ENCODE measurements around the gene RNASE9. TPM values are rescaled to one million over a fixed set of nuclear protein-coding genes. Genes with fewer than 3 reads are reported as not detected.

The RNASE9 gene
- not detected in 2 replicates for total RNA-seq

GRCh38 chr14:20560961-20561360 lies at the start of gene RNASE9:
RNASE9 (minus strand) TSS chr14:20561047.

GRCh38 chr14:20591235-20591634 lies 30.4 kb upstream of the RNASE9 start, which contains the start of gene RNASE12:
RNASE12 (minus strand) TSS chr14:20591376; CDS start chr14:20590723, 653 bp downstream.

GRCh38 chr14:20587489-20588154 lies 26.8 kb upstream of the RNASE9 start, which contains the start of gene RNASE11:
RNASE11 (minus strand) TSS chr14:20588001.

Other genes with a start within 250 kb of the RNASE9 start
- gene CCNB1IP1, start 227.8 kb downstream of the RNASE9 start, total RNA-seq, result 51.3 and 52.7 TPM in 2 replicates
- 11.1 and 12.9 TPM in 2 replicates for gene PARP2, start 217.4 kb downstream of the RNASE9 start, total RNA-seq
- gene TEP1, start 147.5 kb downstream of the RNASE9 start, total RNA-seq, result 5.5 and 8.5 TPM in 2 replicates
- not detected in 2 replicates for gene KLHL33, start 124.9 kb downstream of the RNASE9 start, total RNA-seq
- 37.9 and 54.4 TPM in 2 replicates for gene OSGEP, start 106.2 kb downstream of the RNASE9 start, total RNA-seq
- 168 and 175 TPM in 2 replicates for gene APEX1, start 105.8 kb downstream of the RNASE9 start, total RNA-seq
- 9.7 and 14.2 TPM in 2 replicates for gene PIP4P1, start 99.6 kb downstream of the RNASE9 start, total RNA-seq
- gene PNP, start 91.6 kb downstream of the RNASE9 start, total RNA-seq, result 128 and 138 TPM in 2 replicates
- gene RNASE10, start 55.5 kb downstream of the RNASE9 start, total RNA-seq, result not detected in 2 replicates
- gene RNASE11, start 27.0 kb upstream of the RNASE9 start, total RNA-seq, result not detected in 2 replicates
- gene RNASE12, start 30.3 kb upstream of the RNASE9 start, total RNA-seq, result not detected in 2 replicates
- gene OR6S1, start 80.6 kb upstream of the RNASE9 start, total RNA-seq, result not detected in 2 replicates
- 9.0 and 11.1 TPM in 2 replicates for gene RNASE4, start 123.5 kb upstream of the RNASE9 start, total RNA-seq
- gene ANG, start 127.7 kb upstream of the RNASE9 start, total RNA-seq, result 1.5 and 5.4 TPM in 2 replicates
- gene EDDM3A, start 184.8 kb upstream of the RNASE9 start, total RNA-seq, result not detected in 2 replicates
- gene EDDM3B, start 207.4 kb upstream of the RNASE9 start, total RNA-seq, result not detected in 2 replicates
- not detected in 2 replicates for gene RNASE6, start 220.2 kb upstream of the RNASE9 start, total RNA-seq
- 1.1 and 1.5 TPM in 2 replicates for gene RNASE1, start 241.8 kb upstream of the RNASE9 start, total RNA-seq